HG03108 (cell line): ENCODE measurements around the gene SHANK3.
"Not testable (repeated sequence)": the region's sequence is repeated elsewhere in the genome, so short reads cannot be mapped to it uniquely, and the experiment has no call there.

Source experiments
- ATAC-seq: cut with Tn5 transposase; IDR thresholded peaks from one replicate; pipeline ENCODE4 v1.9.1; 2021; ENCODE audit warnings: moderate library complexity; ENCODE audit not compliant: unreplicated experiment

Gene SHANK3

GRCh38 chr22:50672471-50673230 lies at the start of gene SHANK3:
TSS of gene SHANK3 (plus strand) at chr22:50672823.
- no peak for ATAC-seq

GRCh38 chr22:50624347-50625130 lies 48.1 kb upstream of the SHANK3 start:
- no peak for ATAC-seq

GRCh38 chr22:50625131-50625567 lies 47.5 kb upstream of the SHANK3 start:
- no peak for ATAC-seq

- ATAC-seq = no peak
Measured at GRCh38 chr22:50625568-50626313, 46.9 kb upstream of the SHANK3 start.

- no peak for ATAC-seq
Measured at GRCh38 chr22:50626314-50626849, 46.2 kb upstream of the SHANK3 start.

GRCh38 chr22:50626850-50627641 lies 45.6 kb upstream of the SHANK3 start:
- no peak for ATAC-seq

GRCh38 chr22:50627642-50628542 lies 44.7 kb upstream of the SHANK3 start, which contains the start of gene ARSA:
TSS of gene ARSA (minus strand) at chr22:50628152. CDS start at chr22:50627779, 373 bp downstream.
- peak; percentile 81 for ATAC-seq

- ATAC-seq = no peak
Measured at GRCh38 chr22:50628543-50629134, 44.0 kb upstream of the SHANK3 start.

GRCh38 chr22:50630376-50630775 lies 42.2 kb upstream of the SHANK3 start:
- ATAC-seq = no peak

GRCh38 chr22:50633086-50633485 lies 39.5 kb upstream of the SHANK3 start:
- no peak for ATAC-seq

GRCh38 chr22:50633771-50634170 lies 38.9 kb upstream of the SHANK3 start:
- no peak for ATAC-seq

GRCh38 chr22:50635591-50635990 lies 37.0 kb upstream of the SHANK3 start:
- no peak for ATAC-seq

GRCh38 chr22:50640296-50640695 lies 32.3 kb upstream of the SHANK3 start:
- ATAC-seq = not testable (repeated sequence)

GRCh38 chr22:50640857-50641647 lies 31.6 kb upstream of the SHANK3 start:
- ATAC-seq = no peak

- no peak for ATAC-seq
Measured at GRCh38 chr22:50641696-50642607, 30.7 kb upstream of the SHANK3 start.

- ATAC-seq = not testable (repeated sequence)
Measured at GRCh38 chr22:50643021-50643820, 29.4 kb upstream of the SHANK3 start.
